CD4-positive, alpha-beta T cell treated with Interferon alpha-2 for 1 hour (primary cell): ENCODE measurements around the gene FAIM2.

Experiments used
- DNase-seq, 2 donors: peaks; one replicate each; pipeline ENCODE4 v3.0.0-alpha.2; 2020 to 2022

The FAIM2 gene

DNA sequence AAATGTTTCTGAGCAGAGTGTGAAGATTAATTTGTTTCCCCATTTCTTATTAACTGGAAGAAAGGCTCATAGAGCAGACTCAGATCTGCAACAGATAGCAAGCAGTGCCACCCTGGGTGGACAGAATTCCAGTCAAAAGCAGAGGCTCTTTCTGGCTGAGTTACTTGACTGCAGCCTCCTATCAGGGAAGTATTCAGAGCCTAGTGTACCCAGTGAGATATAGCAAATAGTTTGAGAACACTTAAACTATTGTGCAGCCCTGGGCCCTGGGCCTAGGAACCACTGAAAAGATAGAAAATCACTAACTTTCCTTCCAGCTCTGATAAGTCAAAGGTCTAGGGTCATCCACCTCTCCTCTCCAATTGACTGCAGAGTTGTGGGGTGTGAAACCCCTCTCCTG lies 35.6 kb upstream of the FAIM2 start:
- DNase-seq, result no peak

DNA sequence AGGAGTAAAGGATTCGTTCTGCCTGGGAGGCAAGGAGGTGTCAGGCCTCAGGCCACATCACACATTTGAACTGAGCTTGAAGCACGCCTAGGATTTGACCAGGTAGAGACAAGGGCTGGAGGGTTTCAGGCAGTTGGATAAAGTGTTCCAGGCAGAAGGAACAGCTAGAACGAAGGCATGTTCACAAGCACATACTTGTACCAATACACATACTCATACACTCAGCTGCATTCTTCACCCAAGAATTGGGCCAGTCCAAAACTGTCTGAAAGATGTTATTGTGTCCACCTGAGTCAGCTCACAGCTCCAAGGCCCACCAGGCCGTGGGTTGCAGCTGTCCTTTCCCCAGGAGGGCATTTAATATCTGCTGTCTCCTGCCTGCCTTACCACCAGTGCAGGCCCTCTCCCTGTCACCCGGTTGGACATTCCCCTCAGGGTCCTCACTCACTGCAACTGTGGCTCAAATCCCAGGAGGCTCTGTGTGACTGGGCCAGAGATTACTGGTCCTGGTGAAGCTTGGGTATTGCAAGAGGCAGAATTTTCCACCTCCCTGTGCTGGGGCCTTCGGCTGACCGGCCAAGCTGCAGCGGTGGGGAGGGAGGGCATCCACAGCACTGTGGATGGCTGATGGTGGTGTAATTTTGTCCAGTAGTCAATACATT lies 34.1 kb upstream of the FAIM2 start:
- DNase-seq, result no peak

DNA sequence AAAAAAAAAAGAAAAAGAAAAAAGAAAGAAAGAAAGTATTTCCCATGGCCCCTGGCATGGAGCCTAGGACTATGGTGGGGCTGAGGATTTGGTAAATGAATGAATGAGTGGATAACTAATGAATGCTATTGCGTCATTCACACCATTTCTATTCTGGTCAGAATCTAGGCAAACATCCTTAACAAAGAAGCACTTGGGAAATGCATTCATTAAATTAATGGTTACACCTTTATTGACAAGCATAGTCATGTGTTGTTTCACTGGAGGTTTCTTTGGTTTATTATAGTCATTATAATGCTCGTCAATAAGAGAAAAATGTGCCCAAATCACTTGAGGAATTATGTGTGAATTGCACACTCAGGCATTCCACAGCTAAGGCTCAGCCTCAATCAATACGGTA lies 33.2 kb upstream of the FAIM2 start:
- no peak for DNase-seq

DNA sequence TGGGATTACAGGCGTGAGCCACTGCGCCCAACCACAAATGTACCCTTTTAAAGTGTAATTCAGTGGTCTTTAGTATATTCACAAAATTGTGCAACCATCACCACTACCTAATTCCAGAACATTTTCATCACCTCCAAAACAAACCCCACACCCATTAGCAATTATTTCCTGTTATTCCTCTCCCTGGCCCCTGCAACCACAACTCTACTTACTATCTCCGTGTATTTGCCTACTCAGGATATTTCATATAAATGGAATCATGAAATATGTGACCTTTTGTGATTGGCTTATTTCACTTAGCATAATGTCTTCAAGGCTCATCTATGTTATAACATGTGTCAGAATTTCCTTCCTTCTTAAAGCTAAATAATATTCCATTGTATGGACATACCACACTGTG lies 30.8 kb upstream of the FAIM2 start:
- no peak for DNase-seq

DNA sequence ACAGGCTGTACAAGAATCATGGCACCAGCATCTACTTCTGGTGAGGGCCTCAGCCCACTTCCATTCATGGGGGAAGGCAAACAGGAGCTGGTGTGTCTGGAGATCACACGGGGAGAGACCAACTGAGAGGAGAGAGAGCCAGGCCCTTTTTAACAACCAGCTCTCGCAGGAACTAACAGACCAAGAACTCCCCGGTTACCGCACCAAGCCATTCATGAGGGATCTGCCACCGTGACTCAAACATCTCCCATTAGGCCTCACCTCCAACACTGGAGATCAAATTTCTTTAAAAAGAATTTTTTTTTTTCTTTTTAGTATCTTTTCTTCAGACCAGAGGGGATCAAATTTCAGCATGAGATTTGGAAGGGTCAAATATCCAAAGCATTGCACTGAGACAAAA lies 30.1 kb upstream of the FAIM2 start:
- no peak for DNase-seq

DNA sequence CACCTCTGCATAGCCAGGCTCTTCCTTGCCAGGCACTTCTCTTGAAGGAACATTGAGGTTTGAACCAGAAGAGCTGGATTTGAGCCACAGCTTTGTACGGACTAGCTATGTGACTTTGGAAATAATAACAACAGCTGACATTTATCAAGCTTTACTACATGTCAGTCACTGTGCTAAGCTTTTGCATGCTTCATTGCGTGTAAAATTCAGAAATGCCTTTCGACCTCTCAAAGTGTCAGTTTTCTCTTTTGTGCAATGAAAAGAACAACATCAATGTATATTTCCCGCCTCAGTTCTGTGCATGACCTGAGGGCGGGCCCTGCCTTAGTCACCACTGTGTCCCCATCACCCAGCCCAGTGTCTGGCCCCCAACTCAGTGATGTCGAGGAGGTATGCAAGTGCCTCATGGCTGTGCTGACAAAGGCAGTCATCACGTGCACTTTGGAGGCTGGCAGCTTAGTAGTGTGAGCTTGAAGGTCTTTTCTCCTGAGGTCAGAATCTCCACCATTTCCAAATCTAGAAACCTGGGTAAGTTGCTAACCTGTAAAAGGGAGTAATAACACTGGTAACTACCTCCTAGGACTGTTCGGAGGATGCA lies 28.9 kb upstream of the FAIM2 start:
- no peak for DNase-seq

DNA sequence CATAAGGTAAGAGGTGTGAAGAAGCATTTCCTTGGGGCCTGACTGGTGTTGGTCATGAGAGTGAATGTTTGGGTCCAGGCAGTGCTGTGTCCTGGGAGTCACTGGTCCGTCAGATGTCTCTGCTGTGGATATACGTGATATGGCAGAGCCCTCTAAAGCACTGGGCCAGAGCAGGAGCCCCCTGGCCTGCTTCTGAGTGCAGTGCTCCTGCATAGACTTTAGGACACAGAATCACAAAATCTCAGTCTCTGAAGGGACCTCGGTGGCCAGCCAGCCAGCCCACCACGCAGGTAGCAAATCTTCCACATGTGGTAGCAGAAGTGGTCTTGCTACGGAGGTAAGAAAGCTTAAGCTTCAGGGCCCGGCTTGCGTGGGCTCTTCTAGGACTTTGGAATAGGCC lies 28.3 kb upstream of the FAIM2 start:
- no peak for DNase-seq

DNA sequence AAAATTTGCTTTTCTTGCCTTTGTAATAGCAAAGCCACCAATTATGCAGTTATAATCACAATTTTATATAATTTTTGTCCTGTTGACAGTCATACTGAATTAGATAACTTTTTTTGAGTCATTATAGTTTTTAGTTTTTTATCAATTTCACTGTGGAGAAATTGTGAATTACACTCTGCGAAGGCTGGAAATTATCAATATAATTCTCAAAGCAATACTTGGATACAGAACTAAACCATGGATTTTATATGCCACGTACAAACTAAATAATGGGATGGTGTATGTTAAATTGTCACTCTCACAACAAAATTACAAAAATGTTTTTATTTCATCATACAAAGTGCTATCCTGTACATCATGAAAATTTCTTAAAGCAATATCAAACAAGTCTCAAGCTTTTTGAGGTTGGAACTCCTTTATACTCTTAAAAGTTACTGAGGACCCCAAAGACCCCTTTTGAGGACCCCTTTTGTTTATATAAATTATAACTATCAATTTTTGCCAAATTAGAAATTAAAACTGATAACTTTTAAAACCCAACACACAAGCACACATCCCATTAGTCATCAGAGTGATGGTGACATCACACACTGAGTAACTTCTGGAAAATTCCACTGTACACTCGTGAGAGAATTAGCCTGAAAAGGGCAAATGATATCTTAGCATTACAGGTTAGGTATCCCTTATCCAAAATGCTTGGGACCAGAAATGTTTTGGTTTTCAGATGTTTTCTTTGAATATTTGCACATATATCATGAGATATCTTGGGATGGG lies 27.0 kb upstream of the FAIM2 start:
- no peak for DNase-seq

DNA sequence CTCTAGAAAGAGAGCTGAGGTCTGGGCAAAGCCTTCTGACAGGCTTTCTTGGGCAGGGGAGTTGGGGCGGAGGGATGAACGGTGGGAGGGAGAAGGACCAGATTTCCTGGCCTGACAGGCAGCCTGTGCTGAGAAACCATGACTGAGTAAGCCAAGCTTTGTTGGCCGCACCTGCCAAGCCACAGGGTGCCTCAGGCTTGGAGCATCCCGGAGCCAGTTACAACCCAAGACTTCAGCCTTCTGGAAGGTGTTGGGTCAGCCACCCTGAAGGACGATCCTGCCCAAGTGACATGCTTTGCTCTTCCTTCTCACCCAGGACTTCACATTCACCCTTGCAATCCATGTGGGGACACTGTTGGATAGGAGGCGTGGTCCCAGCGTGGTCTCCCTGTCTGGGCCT lies 25.9 kb upstream of the FAIM2 start:
- DNase-seq, result no peak

DNA sequence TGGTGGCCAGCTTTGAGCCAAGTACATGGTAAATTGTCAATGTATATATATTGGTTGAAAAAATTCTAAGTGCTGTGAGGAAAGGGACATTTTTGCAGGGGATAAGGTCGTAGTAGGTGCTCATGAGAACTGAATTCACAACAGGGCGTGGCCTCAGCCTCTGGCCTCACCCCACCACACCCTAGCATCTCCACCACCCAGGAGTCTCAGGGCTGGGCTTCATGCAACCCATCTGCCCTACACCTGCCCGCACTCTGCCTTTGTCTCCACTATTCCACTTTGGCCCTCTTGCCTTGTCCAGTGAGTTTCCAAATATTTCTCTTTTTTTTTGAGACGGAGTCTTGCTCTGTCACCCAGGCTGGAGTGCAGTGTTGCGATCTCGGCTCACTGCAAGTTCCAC lies 24.8 kb upstream of the FAIM2 start:
- no peak for DNase-seq

DNA sequence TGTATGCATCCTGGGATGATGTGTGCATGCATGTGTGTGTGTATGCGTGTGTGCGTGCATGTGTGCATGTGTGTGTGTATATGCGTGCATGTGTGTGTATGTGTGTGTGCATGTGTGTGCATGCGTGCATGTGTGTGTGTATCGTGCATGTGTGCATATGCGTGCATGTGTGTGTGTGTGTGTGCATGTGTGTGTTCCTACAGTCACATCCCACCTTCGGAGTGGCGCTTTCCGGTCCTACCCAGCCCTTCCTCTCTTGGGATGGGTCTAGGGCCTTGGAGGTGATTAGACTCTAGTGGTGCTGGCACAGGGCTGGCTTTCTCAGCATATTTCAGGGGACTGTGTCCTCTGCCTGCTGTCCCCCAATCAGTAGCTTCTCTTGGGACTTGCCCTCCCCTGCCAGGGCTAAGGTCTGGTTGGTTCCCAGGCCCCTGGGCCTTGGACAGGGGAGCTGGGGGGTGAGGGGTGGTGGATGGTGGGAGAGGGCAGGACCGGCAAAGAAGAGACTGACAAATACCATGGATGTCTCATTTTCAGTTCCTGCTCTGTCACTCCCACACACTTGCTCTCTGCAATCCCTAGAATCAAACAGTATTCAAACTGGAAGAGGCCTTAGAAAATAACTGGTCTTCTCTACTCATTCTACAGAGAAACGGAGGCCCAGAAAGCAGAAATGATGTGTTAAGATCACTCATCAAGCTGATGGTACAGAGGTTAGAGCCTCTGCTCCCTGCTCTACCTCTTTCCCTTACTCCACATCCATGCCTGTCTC lies 21.9 kb upstream of the FAIM2 start:
- DNase-seq, result no peak

DNA sequence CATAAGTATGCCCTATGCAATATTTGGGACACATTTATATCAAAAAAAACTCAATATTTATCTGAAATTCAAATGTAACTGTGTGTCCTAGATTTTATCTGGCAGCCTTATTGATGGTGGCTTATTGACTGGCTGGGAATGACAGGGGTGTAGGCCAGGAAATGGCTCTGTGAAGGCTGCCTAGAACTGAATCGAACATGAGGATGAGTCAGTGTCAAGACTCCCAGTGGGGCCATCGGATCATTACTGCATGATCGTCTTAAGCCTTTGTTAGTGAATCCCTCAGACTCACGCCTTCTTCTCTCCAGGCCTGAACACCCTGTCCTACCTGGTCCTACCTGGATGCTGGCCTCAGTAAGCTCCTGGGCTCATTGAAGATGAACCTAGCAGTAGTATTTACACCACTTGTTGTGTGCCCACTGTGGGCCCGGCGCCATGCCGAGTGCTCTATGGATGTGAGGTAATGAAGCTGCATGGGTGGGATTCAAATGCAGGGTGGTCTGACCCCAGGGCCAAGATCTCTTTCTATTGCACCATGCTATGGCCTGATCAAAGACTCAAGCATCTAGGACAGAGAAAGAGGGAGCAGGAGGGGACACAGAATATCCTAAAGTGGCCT lies 21.0 kb upstream of the FAIM2 start:
- no peak for DNase-seq

DNA sequence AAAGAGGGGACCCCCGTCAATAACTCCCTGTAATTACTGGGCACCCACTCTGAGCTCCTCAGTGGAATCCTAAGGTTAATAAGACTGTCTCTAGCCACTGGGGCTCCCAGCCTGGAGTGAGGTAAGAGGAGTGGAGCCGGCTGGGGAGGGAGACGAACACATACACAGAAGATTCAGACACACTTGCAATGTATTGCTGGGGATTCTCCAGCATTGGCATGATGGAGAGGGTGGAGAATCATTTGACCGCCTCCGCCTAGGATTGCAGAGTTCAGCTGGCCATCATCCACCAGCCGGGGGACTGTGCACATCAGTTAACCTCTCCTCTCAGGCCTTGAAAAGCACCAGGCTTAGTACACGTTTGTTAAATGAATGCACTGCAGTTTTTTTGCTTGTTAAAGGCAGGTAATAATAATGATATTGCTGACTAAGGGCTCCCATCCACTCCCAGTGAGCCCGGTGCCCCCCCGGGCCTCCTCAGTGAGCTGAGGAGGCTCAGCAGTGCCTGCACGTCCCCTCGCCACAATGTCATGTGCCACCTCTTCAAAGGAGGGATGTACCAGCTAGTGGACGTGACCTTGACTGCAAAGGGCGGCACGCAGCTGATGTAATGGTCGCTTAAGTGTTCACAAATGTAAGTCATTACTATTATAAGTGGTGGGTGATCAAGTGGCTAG lies 20.3 kb upstream of the FAIM2 start:
- no peak for DNase-seq

DNA sequence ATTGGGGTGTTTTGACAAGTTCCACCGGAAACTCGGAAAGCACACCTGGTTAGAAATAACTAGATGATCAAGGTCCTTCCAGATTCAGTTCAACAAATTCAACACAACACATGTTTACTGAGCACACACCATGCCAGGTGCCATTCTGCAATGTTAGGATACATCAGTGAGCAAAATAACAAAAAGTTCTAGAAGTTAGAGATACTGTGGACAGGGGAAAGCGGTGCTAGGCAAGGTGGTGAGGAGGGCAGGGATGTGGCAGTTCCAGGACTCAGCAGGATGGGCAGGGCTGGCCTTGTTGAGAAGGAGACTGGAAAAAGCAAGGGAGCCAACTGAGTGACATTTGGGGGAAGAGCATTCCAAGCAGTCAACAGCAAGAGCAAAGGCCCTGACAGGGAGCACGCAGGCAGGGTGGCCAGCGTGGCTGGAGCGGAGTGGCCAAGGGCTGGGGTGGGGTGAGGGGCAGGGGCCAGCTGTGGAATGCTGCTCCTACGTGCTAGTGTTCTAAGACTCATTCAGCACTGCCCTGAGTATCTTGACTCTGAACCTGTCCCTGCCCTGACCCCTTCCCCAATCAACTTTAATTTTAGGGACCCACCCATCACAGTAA lies 19.4 kb upstream of the FAIM2 start:
- DNase-seq, result no peak

DNA sequence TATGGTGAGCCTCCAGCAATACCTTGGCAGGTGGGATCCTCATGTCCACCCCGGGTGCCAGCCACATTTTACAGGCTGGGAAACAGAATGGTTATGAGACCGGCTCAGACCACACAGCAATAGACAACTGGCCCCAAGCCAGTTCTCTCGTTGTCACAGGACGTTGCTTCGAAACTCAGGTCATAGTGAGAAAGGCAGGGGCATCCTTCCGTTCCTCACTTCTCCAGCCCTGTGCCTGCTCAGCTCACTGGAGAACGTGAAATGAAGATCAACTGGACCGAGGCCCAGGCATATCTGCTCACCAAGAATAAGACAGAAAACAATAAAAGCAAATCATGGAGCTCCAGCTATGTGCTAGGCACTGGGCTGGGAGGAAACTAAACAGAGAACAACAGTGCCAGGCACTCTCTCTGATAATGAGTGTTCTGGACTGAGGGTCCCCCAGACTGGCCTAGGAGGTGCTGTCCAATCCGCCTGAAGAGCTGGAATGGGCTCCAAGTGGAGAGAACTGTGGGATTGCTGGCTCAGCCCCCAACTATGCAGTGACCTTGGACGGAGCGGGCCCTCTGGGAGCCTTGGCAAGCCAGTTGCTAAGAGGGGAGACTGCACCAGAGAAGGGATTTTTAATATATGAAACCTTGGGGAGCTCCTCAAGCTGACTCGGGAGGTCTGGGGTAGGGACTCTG lies 18.8 kb upstream of the FAIM2 start:
- no peak for DNase-seq

DNA sequence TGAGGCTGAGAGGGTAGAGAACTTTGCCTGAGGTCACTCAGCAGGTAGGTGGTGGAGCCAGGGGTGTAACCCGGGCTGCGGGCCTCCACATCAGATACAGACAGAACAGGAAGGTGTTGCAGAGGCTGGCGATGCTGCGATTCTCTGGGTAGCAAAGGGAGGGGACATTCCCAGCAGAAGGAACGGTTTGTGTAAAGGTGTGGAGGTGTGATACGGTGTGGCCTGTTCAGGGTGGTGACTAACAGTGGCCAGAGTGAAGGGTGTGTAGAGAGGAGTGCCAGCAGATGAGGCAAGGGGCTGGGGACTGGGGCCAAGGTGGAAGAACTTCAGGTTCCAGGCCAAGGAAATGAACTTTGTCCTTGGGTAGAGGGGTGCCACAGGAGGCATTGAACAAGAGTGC lies 18.2 kb upstream of the FAIM2 start:
- no peak for DNase-seq

DNA sequence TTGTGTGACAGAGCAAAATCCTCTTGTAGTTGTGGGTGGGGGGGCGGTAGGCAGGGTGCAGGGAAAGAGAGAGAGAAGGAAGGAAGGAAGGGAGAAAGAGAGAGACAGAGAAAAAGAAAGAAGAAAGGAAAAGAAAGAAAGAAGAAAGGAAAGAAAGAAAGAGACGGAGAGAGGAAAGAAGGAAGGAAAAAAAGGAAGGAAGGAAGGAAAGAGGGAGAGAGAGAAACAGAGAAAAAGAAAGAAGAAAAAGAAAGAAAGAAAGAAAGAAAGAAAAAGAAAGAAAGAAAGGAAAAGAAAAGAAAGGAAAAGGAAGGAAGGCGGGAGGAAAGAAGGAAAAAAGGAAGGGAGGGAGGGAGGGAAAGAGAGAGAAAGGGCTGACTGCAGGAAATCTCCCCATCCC lies 17.6 kb upstream of the FAIM2 start:
- DNase-seq, result no peak

DNA sequence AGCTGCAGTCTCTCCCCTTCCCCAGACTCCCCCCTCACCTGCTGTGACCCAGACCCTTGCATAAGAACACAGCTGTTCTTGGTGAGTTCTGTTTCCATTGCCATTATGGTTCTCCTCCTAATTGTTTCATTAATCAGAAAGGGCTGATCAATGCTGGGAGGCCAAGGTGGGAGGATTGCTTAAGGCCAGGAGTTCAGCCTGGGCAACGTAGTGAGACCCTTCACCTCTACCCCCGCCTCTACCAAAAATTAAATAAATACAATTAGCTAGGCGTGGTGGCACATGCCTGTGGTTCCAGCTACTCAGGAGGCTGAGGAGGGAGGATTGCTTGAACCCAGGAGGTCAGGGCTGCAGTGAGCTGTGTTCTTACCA lies 17.2 kb upstream of the FAIM2 start:
- DNase-seq, result no peak

DNA sequence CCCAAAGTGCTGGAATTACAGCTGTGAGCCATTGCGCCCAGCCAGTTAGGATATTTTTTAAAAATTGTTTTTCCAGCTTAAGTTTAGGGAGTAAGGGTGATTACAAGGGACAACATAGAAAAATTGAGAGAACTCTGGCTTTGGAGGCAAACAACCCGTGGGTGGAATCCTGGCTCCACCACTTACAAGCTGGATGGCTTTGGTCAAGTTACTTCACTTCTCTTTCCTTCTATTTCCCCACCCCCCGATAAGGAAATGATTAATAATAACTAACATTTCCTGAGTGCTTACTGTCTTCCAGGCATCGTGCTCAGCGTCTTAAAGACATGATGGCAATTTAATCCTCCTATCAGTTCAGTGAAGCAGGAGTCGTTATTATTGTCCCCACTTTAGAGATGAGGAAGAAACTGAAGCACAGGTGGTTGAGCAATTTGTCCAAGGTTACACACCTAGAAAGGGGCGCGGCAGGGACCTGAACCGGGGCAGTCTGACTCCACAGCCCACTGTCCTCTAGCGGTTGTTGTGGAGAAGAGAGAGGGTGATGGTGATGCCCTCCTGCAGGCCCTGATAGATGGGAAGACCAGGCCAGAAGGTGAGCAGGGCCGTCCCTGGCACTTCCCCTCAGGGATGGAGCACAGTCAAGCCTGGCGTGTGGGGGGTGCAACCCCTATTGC lies 16.7 kb upstream of the FAIM2 start:
- no peak for DNase-seq

DNA sequence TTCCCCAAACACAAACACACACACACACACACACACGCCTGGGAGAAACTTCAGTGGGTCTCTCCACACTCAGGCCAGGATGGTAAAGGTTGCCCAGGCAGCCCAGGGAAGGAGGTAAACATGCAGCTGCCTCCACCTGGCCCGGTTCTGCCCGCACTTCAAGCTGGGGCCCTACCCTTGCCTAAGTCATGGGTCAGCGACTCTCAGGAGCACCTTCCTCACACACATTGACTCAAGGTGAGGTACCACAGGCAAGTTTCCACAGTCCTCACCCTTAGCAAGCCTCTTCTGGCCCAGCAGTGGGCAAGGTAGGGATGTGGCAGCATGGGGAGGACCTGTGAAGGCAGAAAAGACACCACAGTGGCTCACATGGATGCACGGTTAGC lies 14.1 kb upstream of the FAIM2 start:
- DNase-seq, result no peak

DNA sequence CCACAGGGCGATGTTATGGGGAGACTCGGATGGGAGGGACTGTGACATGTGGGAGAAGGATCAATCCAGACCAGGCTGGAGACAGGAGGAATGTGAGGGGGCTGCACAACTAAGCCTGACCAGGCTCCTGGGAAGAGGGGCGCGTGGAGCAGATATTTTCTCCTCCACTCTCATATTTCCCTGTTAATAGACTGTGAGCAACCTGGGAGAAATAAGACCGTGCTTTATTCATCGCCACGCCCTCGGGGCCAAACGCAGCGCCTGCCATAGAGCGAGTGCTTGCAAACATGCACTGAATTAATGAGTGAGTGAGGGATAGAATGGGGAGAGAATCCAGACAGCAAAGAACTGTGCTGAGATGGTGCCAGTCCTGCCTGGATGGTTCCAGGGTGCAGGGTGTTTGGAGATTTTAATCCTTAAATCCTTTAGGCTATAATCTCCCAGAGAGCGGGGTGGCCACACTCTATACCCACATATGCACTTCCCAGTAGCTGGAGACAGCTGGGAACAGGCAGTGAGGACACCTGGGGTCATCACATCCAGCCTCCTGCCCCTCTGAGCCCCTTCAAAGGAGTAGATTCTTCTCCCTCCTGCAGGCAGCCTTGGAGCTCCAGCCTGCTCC lies 13.6 kb upstream of the FAIM2 start:
- DNase-seq, result no peak
